NK-92 (cell line): ENCODE data around the gene MRPL58.
"Not testable (repeated sequence)": the region's sequence is repeated elsewhere in the genome, so short reads cannot be mapped to it uniquely, and the experiment has no call there.

Experiments used
- DNase-seq: peaks from one replicate; lab custom pipeline; 2025; ENCODE audit not compliant: unreplicated experiment; lab: John Stamatoyannopoulos, UW

Gene MRPL58

DNA sequence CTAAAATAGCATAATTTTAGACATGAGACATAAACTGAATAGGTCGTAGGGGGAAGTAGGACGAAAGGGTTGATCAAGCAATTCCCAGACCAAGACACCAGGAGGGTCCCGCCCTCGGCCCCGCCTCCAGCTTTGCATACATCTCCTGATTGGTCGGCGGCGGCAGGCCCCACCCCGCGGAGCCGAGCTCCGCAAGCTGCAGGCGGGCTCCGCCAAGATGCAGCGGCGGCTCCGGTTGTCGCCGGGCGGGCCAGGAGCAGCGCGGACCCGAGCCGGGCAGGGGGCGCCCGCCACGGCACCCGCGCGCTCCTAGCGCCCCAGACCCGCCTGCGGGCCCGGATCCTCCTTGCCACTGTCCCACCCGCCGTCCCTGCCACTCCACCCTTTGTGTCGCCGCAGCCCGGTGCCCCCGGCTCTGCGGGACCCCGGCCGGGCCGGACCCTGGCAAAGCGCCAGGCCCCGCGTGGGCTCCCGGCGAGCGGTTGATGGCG, 25.0 kb upstream of the MRPL58 start, which contains the start of gene CDR2L:
TSS of gene CDR2L (plus strand) at position 215 of the 491 bp plus-strand sequence. CDS start 412 bp downstream, outside the sequence.
- DNase-seq = no peak

DNA sequence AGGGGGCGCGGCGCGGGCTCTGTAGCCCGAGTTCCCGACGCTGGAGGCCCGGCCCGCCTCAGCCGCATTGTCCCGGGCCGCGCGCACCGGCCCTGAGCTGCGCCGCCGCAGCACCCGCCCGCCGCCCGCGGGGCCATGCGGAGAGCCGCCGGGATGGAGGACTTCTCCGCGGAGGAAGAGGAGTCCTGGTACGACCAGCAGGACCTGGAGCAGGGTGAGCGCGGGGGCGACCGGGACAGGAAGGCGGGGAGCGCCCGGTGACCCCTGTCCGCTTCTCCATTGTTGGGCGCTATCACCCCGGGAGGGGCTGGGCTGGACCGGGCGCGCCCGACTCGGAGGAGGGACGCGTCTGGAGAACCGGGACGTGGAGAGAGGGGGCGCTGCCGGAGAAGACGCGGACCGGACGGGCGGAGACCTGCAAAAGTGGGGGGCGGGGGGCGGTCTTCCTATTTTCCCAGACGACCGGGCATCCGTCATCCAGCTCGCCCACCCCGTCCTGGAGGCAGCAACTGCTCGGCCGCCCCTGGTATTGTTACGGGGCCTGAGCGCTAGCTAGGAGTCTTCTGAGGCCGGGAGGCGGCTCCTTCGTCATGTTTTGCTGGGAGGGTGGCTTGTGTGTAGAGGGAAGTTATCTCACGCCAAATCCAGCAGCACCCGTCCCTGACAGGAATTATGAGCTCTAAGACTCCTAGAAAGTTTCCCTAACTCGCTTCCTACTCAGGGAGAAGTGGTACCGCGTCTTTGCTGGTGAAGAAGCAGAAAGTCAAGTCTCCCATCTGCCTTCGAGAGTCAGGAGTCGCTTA, 24.4 kb upstream of the MRPL58 start:
- DNase-seq = no peak

DNA sequence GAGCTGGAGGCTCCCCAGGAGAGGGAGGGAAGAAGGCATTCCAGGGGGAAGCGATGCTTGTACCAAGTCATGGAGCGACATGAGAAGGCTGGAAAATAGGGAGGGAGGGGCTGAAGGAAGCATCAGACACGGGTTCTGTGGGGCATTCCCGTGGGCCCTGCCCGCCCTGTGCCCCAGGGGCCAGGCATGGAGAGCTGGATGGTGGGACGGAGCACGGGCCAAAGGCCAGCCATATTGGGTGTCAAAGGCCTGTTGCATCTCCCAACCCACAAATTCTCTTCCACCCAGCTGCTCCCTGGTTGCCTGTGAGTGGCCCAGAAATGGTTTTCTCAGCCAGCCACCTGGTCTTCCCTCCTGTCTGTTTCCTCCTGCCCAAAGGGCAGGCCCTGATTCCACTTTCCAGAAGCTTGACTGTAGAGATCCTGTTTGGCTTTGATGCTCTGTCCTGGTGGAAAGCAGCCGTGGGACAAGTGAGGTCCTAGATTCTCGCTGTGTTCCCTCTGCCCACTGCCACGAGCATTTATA, 21.8 kb upstream of the MRPL58 start:
- DNase-seq = no peak

DNA sequence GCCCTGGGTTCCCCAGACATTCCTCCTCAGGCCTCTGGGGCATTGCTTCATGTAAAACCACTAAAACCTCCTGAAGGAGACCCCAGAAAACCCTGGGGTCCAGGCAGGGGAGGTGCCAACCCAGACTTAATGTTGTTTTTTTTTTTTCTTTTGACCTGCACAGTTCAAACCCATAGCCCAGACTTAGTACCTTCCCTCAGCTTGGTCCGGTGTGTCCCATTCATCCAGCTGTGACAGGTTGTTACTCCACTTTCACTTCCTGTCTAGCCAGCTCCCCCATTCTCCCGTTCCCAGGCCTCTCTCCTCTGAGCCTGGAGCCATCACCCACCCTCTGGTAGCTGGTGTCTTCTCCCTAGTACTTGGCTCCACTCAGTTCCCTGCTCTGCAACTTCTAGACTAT, 20.2 kb upstream of the MRPL58 start:
- DNase-seq = no peak

DNA sequence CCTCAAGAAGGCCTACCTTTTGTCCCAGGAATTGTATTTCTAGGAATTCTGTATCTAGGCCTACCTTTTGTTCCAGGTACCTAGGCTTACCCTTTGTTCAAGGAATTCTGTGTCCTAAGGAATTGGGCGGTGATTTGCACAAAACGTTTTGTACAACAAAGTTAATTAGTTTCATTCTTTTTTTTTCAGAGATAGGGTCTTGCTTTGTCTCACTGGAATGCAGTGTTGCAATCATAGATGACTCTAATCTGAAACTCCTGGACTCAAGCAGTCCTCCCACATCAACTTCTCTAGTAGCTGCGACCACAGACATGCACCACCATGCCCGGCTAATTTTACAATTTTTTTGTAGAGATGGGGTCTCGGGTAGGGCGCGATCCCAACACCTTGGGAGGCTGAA, 18.0 kb upstream of the MRPL58 start:
- no peak for DNase-seq

DNA sequence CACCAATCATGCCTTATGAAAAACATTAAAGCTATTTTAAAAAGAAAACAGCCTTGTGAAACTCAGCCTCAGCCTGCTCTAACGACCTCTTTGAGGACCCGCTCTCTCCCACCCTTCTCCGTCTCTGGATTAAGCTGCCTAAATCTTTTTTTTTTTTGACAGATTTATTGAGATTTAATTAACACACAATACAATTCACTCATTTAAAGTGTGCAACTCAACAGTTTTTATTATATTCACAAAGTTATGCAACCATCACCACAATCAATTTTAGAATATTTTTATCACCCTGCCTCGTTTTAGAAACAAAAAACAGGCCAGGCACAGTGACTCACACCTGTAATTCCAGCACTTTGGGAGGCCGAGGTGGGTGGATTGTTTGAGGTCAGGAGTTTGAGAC, 16.6 kb upstream of the MRPL58 start:
- DNase-seq = no peak

DNA sequence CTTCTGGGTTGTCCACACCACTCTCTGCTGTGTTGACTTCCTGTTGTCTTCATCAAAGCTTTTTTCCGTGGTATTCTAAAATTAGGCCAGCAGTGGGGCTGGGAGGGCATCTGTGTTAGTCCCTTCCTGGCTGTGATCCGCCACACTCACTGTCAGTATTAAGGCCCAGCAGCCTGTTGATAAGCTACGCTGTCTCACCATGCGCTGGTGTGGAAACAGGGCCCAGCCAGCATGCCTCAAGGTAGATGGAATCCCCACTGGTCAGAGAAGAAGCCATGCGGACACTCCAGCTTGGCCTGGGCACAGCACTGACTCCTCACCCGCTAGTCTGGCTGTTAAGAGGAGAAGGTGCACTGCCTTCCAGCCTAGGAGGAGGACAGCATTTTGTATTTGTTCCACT, 13.7 kb upstream of the MRPL58 start:
- DNase-seq = no peak

DNA sequence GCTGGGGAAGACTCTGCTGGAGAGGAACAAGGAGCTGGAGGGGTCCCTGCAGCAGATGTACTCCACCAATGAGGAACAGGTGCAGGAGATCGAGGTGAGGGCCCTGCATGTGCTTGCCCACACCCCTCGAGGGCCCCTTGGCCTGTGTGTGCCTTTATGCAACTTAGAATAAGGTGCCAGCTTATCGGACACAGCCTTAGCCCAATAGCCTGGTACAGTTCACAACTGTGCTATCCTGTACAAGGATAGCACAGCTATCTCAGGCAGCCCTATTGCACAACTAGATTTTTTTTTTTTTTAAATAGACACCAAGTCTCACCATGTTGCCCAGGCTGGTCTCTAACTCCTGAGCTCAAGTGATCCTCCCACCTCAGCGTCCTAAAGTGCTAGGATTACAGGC, 12.9 kb upstream of the MRPL58 start:
- no peak for DNase-seq

DNA sequence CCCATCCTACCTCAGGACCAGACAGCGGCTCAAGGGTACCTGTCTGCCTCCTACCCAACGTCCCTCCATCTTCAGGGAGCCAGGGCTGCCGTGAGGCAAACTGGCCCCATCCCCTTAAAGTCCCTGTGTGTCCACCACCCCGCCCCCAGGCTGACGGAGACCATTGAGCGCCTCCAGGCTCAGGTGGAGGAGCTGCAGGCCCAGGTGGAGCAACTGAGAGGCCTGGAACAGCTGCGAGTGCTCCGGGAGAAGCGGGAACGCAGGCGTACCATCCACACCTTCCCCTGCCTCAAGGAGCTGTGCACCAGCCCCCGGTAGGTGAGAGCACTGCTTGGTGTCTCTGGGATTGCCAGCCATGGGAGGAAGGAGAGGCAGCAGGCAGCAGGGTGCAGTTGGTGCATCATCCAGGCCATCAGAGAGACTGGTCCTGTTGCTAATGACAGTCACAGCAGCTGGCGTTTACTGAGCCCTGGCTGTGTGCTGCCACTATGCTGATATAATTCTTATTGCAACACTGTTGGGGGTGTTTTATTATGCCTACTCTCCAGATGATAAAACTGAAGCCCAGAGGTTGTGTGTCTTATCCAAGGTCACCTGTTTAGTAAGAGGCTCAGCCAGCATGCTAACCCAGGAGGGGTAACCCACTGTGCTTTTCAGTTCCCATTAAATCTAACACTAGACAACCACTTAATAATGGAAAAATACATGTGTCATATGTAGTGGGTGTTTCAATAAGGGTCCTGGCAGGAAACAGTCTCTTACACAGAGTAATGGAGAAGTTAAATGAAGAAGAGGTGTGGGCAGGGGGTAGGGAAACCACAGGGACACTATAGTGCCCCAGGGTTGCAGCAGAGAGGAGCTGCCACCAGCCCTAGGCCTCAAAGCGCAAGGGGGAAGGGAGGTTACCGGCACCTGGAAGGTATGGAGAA, 10.3 kb upstream of the MRPL58 start:
- DNase-seq = no peak

DNA sequence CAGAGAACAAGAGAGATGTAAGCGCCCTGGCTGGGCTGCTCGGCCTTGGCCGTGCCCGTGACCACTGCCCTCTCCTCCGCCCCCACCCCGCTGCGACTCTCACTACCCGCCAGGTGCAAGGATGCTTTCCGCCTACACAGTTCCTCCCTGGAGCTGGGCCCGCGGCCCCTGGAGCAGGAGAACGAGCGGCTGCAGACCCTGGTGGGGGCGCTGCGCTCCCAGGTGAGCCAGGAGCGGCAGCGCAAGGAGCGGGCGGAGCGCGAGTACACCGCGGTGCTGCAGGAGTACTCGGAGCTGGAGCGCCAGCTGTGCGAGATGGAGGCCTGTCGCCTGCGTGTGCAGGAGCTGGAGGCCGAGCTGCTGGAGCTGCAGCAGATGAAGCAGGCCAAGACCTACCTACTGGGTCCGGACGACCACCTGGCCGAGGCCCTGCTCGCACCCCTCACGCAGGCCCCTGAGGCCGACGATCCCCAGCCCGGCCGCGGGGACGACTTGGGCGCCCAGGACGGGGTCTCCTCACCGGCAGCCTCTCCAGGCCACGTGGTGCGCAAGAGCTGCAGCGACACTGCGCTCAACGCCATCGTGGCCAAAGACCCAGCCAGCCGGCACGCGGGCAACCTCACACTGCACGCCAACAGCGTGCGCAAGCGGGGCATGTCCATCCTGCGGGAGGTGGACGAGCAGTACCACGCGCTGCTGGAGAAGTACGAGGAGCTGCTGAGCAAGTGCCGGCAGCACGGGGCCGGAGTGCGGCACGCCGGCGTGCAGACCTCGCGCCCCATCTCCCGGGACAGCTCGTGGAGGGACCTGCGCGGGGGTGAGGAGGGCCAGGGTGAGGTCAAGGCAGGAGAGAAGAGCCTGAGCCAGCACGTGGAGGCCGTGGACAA, 9.2 kb upstream of the MRPL58 start:
- no peak for DNase-seq

DNA sequence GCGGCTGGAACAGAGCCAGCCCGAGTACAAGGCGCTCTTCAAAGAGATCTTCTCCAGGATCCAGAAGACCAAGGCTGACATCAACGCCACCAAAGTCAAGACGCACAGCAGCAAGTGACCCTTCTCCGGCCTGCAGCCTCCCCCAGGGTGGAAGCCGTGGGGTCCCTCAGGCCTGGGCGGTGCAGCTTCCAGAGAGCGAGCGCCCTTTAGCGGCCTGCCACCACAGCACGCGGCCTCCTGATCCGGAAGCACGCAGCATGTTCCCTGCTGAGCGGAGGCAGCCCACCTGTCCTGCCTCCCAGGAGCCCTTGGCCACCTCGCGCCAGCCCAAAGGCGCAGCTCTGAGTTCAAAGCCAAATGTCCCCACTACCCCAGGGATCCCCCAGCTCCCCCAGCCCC, 8.5 kb upstream of the MRPL58 start:
- DNase-seq = no peak

DNA sequence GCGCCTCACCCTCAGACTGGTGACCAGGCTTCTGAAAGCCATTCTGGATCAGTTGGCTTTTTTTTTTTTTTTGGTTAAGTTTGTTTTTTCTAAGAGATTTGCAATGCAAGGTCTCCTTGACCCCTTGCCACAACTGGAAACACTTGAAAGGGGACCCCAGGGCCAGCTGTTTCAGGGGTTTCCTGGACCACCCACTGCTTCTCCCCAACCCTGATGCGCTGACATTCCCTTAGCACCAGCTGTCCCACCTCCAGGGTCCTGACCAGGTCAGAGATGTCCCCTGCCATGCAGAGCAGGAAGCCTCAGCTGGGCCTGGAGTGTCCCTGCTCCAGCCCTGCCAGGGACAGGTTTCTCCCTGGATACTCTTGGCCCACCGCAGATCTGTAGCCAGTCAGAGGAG, 8.1 kb upstream of the MRPL58 start:
- no peak for DNase-seq

DNA sequence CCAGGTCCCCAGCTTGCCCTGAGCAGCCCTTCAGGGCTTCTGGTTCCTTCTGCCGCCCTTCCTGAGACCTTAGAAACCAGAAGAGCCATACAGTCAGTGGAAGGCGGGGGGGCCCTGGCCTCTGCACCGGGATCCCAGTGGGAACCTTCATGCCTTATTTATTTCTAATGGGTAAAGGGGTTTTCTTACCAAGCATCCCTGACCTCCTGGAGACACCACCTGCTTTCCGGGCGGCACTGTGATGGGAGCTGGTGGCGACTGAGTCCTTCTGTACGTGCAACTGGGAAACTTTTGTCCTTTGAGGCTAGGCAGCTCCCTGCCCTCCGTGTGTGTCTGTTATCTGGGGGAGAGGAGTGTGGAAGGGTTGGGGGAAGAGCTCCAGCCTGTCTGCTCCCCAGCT, 7.2 kb upstream of the MRPL58 start:
- no peak for DNase-seq

DNA sequence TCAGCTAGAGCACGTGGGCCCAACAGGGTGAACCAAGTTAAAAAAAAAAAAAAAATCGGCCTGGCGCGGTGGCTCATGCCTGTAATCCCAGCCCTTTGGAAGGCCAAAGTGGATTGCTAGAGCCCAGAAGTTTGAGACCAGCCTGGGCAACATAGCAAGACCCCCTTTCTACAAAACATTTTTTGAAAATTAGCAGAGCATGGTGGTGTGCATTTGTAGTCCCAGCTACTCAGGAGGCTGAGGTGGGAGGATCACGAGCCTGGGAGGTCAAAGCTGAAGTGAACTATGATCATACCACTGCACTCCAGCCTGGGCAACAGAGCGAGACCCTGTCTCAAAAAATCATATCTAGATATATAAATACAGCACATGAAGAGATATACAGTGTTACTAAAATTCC, 6.4 kb upstream of the MRPL58 start:
- not testable (repeated sequence) for DNase-seq

DNA sequence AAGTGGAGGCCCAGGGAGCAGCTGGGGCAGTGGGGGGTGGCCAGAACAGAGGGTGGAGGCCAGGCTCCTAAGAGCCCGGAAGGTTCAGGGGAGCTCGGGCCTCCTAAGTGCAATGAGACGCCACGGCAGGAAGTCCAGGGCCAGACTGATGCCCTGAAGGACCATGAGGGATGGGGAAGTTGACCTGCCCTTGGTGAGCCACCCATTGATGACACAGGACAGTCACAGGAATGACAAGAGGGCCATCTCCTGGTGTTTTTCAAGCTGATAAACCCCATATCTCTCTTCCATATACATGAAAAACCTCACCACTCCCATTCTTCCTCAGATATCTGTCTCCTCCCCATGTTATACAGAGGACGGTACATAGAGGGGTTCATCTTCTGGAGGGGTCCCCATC, 5.8 kb upstream of the MRPL58 start:
- DNase-seq = no peak

DNA sequence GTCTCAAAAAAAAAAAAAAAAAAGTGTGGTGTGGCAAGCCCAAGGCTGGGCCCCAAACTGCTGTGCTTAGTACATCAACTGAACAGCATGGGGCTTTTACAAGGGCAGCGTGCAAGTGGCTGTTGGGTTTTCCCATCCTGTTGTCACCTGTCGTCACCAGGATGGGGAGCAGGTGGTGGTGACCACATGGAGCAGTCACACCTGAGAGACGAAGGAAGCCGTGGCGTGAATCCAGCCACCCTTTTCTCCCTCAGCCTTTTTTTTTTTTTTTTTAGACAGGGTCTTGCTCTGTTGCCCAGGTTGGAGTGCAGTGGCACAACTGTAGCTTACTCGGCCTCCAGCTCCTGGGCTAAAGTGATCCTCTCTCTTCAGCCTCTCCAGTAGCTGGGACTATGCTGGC, 4.1 kb upstream of the MRPL58 start:
- DNase-seq = no peak

DNA sequence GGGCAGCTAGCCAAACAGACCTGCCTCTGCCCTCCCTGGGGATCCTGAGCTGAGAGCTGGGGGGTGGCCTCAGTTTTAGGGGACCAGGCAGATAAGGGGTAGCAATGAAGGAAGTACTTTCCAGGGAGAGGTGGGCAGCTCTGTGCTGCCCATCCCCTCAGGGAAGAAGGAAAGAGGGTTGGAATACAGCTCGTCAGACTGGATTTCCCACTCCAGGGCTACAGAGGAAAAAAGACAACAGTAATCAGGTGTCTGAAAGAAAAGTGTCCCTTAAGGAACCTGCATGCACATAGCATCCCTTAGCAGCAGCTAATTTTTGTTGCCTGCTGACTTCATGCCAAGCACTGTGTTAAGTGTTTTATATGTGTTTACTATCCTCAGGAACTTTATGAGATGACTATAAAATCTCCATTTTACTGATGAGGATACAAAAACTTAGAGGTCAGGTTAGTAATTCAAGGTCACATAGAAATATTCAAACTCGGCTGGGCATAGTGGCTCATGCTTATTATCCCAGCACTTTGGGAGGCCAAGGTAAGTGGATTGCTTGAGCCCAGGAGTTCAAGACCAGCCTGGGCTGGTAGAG, 3.2 kb upstream of the MRPL58 start:
- DNase-seq = no peak

DNA sequence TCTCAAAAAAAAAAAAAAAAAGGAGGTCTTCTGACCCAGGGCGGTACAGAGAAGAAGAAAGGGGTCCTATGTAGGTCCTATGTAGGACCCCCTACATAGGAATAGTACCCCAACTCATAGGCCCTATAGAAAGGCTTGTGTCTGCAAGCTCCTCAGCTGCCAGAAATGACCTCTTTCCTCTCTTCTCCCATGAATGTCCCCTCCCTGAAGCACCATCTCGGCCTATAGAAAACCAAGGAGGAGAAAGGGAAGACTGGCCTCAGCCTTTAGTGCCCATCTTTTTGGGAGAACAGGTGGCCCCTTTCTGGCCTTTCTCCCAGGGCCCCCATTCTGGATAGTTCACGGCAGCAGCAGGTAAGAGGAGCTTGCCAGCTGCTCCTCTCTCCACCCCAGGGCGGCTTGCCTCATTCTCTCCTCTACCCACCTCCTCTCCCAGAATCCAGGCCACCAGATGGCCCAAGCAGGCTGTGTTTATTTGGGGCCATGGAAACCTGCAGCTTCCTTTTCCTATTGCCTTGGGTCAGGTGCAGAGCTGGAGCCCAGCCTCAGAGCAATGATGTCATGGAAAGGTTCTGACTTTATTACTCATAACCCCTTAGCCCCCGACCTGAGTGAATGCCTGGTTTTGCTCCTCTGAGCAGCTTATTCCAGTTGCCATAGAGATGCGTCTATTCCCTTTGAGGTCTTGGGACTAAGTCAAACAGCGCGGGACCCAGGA, 1.6 kb upstream of the MRPL58 start:
- DNase-seq = no peak

DNA sequence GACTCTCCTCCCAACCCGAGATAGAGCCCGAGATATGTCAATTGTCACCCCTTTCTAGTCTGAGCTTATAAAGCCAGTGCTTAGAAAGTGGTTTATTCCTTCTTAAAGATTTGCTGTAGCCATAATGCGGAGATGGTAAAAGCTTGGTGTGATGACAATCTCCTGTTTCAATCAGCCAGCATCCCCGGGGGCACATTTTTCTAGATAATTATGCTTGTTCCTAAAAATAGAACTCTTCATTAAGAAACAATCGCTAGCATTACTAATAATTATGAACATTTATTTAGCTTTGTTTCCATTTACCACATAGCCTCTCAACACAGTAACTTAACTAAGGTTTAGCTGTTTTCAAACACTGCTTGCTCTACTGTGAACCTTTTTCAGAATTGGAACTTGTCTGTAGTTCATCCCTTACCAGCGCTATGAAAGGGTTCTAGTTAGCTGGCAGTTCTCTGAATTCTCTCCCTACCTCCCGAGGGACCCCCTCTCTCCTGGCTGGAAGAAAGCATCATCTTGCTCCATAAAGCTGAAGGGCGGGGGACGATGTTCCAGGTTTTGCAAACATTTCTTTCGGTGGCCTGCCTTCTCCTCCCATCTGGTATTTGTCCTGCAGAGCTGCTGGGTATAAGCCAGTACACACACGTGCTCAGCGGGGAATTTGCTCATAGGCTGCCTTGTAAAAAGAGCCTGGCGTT, 922 bp upstream of the MRPL58 start:
- DNase-seq = no peak
